GM23338 (cell line): ENCODE data around the gene SMIM31. TPM values are rescaled to one million over a fixed set of nuclear protein-coding genes. Genes with fewer than 3 reads are reported as not detected.

ENCODE experiments used
- ATAC-seq: fragments of 200-7000 bp; cut with Tn5 transposase; 3 replicates; pipeline ENCODE4 v1.9.1; 2020
- DNase-seq: peaks from one replicate; pipeline ENCODE4 v3.0.0-alpha.2; 2015; ENCODE audit warnings: low spot score
- H2AFZ ChIP-seq: fragments of 200-600 bp; sonication (generic); 2 replicates; pipeline ENCODE4 v1.8.0; 2016; ENCODE audit warnings: antibody characterized with exemption, mild to moderate bottlenecking, moderate library complexity
- H3F3A ChIP-seq: fragments of 200-600 bp; sonication (generic); replicated peaks from 2 replicates; pipeline ENCODE4 v1.8.0; 2017; ENCODE audit warnings: antibody characterized with exemption, mixed run types, low read depth
- H3K27ac ChIP-seq: fragments of 200-600 bp; sonication (generic); 2 replicates; pipeline ENCODE4 v1.6.1; 2016; ENCODE audit warnings: low read depth
- H3K27me3 ChIP-seq: fragments of 200-600 bp; sonication (generic); 2 replicates; pipeline ENCODE4 v1.8.0; 2016; ENCODE audit warnings: mild to moderate bottlenecking, mixed run types, moderate library complexity; ENCODE audit not compliant: insufficient read depth
- H3K36me3 ChIP-seq: fragments of 200-600 bp; sonication (generic); 2 replicates; pipeline ENCODE4 v1.8.0; 2016; ENCODE audit warnings: mild to moderate bottlenecking; ENCODE audit not compliant: insufficient read depth
- H3K4me1 ChIP-seq: fragments of 200-600 bp; sonication (generic); 2 replicates; pipeline ENCODE4 v1.8.0; 2016; ENCODE audit warnings: mild to moderate bottlenecking, moderate library complexity; ENCODE audit not compliant: insufficient read depth
- H3K4me2 ChIP-seq: fragments of 200-600 bp; sonication (generic); 2 replicates; pipeline ENCODE4 v1.7.1; 2017; ENCODE audit warnings: mixed run types
- H3K4me3 ChIP-seq: fragments of 200-600 bp; sonication (generic); 2 replicates; pipeline ENCODE4 v1.6.1; 2016; ENCODE audit warnings: mixed run types
- H3K79me2 ChIP-seq: fragments of 200-600 bp; sonication (generic); replicated peaks from 2 replicates; pipeline ENCODE4 v1.8.0; 2017; ENCODE audit warnings: mild to moderate bottlenecking; ENCODE audit not compliant: insufficient read depth
- H3K9me2 ChIP-seq: fragments of 200-600 bp; sonication (generic); 2 replicates; pipeline ENCODE4 v1.8.0; 2017; ENCODE audit not compliant: insufficient read depth
- H4K20me1 ChIP-seq: fragments of 200-600 bp; sonication (generic); replicated peaks from 2 replicates; pipeline ENCODE4 v1.8.0; 2017; ENCODE audit warnings: mild to moderate bottlenecking; ENCODE audit not compliant: insufficient read depth
- H3K27ac Mint-ChIP-seq: 2 replicates; pipeline ENCODE4 v1.8.0; 2020; ENCODE audit warnings: inconsistent platforms, mild to moderate bottlenecking, moderate library complexity, mixed read lengths
- H3K27me3 Mint-ChIP-seq: 3 replicates; pipeline ENCODE4 v1.8.0; 2022; ENCODE audit warnings: low read depth, mild to moderate bottlenecking, moderate library complexity, mixed read lengths, inconsistent platforms; ENCODE audit not compliant: insufficient read depth, poor library complexity
- H3K36me3 Mint-ChIP-seq: 3 replicates; pipeline ENCODE4 v1.8.0; 2021; ENCODE audit warnings: low read depth, mild to moderate bottlenecking, inconsistent platforms, moderate library complexity, mixed read lengths
- H3K4me1 Mint-ChIP-seq: 3 replicates; pipeline ENCODE4 v1.8.0; 2020; ENCODE audit warnings: mild to moderate bottlenecking, inconsistent platforms, mixed read lengths
- H3K4me3 Mint-ChIP-seq: 3 replicates; pipeline ENCODE4 v1.8.0; 2021; ENCODE audit warnings: moderate library complexity, mild to moderate bottlenecking, inconsistent platforms, mixed read lengths
- H3K9me3 Mint-ChIP-seq: 3 replicates; pipeline ENCODE4 v1.8.0; 2020; ENCODE audit warnings: moderate library complexity, mild to moderate bottlenecking, inconsistent platforms, mixed read lengths
- CREB1 ChIP-seq: fragments of 250-450 bp; sonication (Bioruptor Pico); IDR thresholded peaks from 2 replicates; pipeline ENCODE4 v1.5.0; 2020; ENCODE audit warnings: low read depth, mild to moderate bottlenecking, moderate library complexity
- EZH2phosphoT487 ChIP-seq: fragments of 200-600 bp; sonication (generic); IDR thresholded peaks from one replicate; pipeline ENCODE4 v1.8.1; 2018; ENCODE audit warnings: antibody characterized with exemption; ENCODE audit not compliant: unreplicated experiment
- JUNB ChIP-seq: IDR thresholded peaks from one replicate; pipeline ENCODE4 v1.6.1; 2016; ENCODE audit warnings: antibody characterized with exemption; ENCODE audit not compliant: unreplicated experiment
- ZNF331 ChIP-seq: fragments of 250-450 bp; sonication (Bioruptor Pico); IDR thresholded peaks from 2 replicates; pipeline ENCODE4 v1.5.0; 2020; ENCODE audit warnings: low read depth, mild to moderate bottlenecking, moderate library complexity
- polyA plus RNA-seq: library from polyadenylated mRNA; unstranded; fragments of >200 nt; fragmentation: Nextera tagmentation; extraction: Ambion mirVana; gene quantifications from 2 replicates; pipeline ENCODE4 v1.2.1, GENCODE V29; 2016
- total RNA-seq: library from RNA; depleted of rRNA; stranded (reverse); fragments of >200 nt; shearing (Covaris generic); gene quantifications from 2 replicates; pipeline ENCODE4 v1.2.3, GENCODE V29; 2014
- TF ChIP-seq, protein P1 (sequence below): IDR thresholded peaks from 2 replicates; pipeline ENCODE4 v1.6.1; 2016; ENCODE audit warnings: antibody characterized with exemption
- TF ChIP-seq, protein P2 (sequence below): fragments of 250-450 bp; sonication (Bioruptor Pico); IDR thresholded peaks from 2 replicates; pipeline ENCODE4 v1.5.0; 2020; ENCODE audit warnings: mild to moderate bottlenecking, moderate library complexity

SMIM31 gene
- total and polyA plus RNA-seq, 2 experiments from 2014 or later = not detected

DNA sequence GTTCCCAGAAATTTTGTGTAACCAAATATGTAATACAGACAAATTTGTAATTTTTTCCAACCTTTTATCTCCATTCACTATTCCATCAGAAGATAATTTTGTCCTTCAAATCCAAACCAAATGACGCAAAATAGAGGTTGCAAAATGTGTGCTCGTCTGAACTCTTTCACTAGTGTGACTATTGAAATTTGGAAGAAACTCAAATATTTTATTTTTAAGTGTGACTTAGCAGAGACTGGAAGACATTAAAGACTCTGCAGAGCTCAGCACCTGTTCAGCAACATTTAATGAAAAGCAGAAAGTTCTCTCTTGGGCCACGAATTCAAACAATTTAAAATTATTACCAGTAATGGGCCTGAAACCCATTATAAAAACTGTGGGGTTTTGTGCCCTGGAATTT, 93.1 kb downstream of the SMIM31 start:
- no peaks in the 10 kb centered on the region for H3K36me3 Mint-ChIP-seq
- TF ChIP-seq, protein P1, sequence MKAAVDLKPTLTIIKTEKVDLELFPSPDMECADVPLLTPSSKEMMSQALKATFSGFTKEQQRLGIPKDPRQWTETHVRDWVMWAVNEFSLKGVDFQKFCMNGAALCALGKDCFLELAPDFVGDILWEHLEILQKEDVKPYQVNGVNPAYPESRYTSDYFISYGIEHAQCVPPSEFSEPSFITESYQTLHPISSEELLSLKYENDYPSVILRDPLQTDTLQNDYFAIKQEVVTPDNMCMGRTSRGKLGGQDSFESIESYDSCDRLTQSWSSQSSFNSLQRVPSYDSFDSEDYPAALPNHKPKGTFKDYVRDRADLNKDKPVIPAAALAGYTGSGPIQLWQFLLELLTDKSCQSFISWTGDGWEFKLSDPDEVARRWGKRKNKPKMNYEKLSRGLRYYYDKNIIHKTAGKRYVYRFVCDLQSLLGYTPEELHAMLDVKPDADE = no peak
- TF ChIP-seq JUNB (no peak), CREB1 (CRISPR knock-in tag) (no peak), EZH2phosphoT487 (no peak), ZNF331 (CRISPR knock-in tag) (no peak)
- TF ChIP-seq, protein P2, sequence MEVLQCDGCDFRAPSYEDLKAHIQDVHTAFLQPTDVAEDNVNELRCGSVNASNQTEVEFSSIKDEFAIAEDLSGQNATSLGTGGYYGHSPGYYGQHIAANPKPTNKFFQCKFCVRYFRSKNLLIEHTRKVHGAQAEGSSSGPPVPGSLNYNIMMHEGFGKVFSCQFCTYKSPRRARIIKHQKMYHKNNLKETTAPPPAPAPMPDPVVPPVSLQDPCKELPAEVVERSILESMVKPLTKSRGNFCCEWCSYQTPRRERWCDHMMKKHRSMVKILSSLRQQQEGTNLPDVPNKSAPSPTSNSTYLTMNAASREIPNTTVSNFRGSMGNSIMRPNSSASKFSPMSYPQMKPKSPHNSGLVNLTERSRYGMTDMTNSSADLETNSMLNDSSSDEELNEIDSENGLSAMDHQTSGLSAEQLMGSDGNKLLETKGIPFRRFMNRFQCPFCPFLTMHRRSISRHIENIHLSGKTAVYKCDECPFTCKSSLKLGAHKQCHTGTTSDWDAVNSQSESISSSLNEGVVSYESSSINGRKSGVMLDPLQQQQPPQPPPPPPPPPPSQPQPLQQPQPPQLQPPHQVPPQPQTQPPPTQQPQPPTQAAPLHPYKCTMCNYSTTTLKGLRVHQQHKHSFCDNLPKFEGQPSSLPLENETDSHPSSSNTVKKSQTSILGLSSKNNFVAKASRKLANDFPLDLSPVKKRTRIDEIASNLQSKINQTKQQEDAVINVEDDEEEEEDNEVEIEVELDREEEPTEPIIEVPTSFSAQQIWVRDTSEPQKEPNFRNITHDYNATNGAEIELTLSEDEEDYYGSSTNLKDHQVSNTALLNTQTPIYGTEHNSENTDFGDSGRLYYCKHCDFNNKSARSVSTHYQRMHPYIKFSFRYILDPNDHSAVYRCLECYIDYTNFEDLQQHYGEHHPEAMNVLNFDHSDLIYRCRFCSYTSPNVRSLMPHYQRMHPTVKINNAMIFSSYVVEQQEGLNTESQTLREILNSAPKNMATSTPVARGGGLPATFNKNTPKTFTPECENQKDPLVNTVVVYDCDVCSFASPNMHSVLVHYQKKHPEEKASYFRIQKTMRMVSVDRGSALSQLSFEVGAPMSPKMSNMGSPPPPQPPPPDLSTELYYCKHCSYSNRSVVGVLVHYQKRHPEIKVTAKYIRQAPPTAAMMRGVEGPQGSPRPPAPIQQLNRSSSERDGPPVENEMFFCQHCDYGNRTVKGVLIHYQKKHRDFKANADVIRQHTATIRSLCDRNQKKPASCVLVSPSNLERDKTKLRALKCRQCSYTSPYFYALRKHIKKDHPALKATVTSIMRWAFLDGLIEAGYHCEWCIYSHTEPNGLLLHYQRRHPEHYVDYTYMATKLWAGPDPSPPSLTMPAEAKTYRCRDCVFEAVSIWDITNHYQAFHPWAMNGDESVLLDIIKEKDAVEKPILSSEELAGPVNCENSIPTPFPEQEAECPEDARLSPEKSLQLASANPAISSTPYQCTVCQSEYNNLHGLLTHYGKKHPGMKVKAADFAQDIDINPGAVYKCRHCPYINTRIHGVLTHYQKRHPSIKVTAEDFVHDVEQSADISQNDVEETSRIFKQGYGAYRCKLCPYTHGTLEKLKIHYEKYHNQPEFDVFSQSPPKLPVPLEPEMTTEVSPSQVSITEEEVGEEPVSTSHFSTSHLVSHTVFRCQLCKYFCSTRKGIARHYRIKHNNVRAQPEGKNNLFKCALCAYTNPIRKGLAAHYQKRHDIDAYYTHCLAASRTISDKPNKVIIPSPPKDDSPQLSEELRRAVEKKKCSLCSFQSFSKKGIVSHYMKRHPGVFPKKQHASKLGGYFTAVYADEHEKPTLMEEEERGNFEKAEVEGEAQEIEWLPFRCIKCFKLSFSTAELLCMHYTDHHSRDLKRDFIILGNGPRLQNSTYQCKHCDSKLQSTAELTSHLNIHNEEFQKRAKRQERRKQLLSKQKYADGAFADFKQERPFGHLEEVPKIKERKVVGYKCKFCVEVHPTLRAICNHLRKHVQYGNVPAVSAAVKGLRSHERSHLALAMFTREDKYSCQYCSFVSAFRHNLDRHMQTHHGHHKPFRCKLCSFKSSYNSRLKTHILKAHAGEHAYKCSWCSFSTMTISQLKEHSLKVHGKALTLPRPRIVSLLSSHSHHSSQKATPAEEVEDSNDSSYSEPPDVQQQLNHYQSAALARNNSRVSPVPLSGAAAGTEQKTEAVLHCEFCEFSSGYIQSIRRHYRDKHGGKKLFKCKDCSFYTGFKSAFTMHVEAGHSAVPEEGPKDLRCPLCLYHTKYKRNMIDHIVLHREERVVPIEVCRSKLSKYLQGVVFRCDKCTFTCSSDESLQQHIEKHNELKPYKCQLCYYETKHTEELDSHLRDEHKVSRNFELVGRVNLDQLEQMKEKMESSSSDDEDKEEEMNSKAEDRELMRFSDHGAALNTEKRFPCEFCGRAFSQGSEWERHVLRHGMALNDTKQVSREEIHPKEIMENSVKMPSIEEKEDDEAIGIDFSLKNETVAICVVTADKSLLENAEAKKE (CRISPR knock-in tag) = no peak

More for the DNA sequence above, 93.1 kb downstream of the SMIM31 start:
- Mint-ChIP-seq H3K9me3 (no peaks in the 10 kb centered on the region; the same call in 2 of the 3 replicates), H3K4me3 (no peak overlapping the region), H3K27ac (no peak overlapping the region; the same call in 1 of the 2 replicates), H3K4me1 (peaks cover 27% of the 10 kb centered on the region), H3K27me3 (peaks cover 7% of the 10 kb centered on the region)
- Histone ChIP-seq H3K4me2 (no peak overlapping the region), H3K9me2 (no peaks in the 10 kb centered on the region), H3K27ac (no peak overlapping the region), H3K27me3 (no peaks in the 10 kb centered on the region), H3K79me2 (no peaks in the 10 kb centered on the region), H2AFZ (no peak overlapping the region; the same call in 1 of the 2 replicates), H3K4me3 (no peak overlapping the region), H4K20me1 (no peaks in the 10 kb centered on the region), H3F3A (peaks cover 5% of the 10 kb centered on the region; the same call in 1 of the 2 replicates), H3K4me1 (peaks cover 45% of the 10 kb centered on the region), H3K36me3 (no peaks in the 10 kb centered on the region)
- DNase-seq (no peak), ATAC-seq (no peak)
